Endothelial cell of umbilical vein (primary cell): ENCODE results near the gene NPM3.

Experiments
- POLR2AphosphoS5 ChIP-seq: IDR thresholded peaks from 2 replicates; pipeline ENCODE4 v1.6.1; 2012; ENCODE audit warnings: low read depth, mild to moderate bottlenecking, control low read depth, low read length, moderate library complexity; ENCODE audit not compliant: insufficient read depth
- TF ChIP-seq, protein P1 (sequence below), 2 donors: IDR thresholded peaks; 1 replicate in 1 of 2; 2 replicates in 1 of 2; pipeline ENCODE4 v1.5.1; 2011; ENCODE audit warnings: low read length in 2 of 2, mild to moderate bottlenecking in 2 of 2, moderate library complexity in 2 of 2, control low read depth in 1 of 2, inconsistent platforms in 1 of 2, low read depth in 1 of 2; ENCODE audit not compliant: insufficient read depth in 1 of 2; ENCODE audit errors: extremely low read depth in 1 of 2

DNA sequence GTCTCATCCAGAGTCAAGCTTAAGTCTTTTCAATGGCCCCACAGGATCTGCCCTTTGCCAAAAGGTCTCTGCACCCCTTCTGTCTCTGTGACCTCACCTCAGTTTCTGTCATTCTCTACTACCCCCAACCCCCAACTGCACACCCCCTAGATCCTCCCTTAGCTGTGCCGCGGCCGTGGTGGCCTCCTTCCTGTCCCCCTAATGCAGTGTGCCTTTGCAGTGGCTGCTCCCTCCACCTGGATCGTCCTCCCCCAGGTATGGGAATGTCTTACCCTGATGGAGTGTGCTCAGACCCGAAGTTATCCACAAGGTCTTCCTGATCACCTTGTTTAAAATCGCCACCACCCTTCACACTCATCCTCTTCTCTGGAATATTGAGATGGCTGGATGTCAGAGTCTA, 16.9 kb downstream of the NPM3 start:
- TF ChIP-seq, protein P1, sequence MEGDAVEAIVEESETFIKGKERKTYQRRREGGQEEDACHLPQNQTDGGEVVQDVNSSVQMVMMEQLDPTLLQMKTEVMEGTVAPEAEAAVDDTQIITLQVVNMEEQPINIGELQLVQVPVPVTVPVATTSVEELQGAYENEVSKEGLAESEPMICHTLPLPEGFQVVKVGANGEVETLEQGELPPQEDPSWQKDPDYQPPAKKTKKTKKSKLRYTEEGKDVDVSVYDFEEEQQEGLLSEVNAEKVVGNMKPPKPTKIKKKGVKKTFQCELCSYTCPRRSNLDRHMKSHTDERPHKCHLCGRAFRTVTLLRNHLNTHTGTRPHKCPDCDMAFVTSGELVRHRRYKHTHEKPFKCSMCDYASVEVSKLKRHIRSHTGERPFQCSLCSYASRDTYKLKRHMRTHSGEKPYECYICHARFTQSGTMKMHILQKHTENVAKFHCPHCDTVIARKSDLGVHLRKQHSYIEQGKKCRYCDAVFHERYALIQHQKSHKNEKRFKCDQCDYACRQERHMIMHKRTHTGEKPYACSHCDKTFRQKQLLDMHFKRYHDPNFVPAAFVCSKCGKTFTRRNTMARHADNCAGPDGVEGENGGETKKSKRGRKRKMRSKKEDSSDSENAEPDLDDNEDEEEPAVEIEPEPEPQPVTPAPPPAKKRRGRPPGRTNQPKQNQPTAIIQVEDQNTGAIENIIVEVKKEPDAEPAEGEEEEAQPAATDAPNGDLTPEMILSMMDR (IDR thresholded peaks at IDR 0.05; ENCODE audit: extremely low read depth in 1 of 2, insufficient read depth in 1 of 2, low read depth in 1 of 2, low read length in 2 of 2), result no peak
- no peak for TF ChIP-seq POLR2AphosphoS5
